EH (cell line): ENCODE measurements around the gene AKAP8L.
"Not testable (repeated sequence)": the region's sequence is repeated elsewhere in the genome, so short reads cannot be mapped to it uniquely, and the experiment has no call there.

Source experiments
- DNase-seq: peaks from one replicate; pipeline ENCODE4 v3.0.0-alpha.2; 2015; ENCODE audit warnings: low read depth

The AKAP8L gene

GRCh38 chr19:15352535-15352934 lies 66.3 kb downstream of the AKAP8L start:
- not testable (repeated sequence) for DNase-seq

- DNase-seq: not testable (repeated sequence)
Observed at GRCh38 chr19:15341328-15341727, 77.5 kb downstream of the AKAP8L start.

- peak; percentile 65 for DNase-seq
Observed at GRCh38 chr19:15340086-15340485, 78.7 kb downstream of the AKAP8L start.

- peak; percentile 87 for DNase-seq
Observed at GRCh38 chr19:15337202-15337601, 81.6 kb downstream of the AKAP8L start.

- peak; percentile 49 for DNase-seq
Observed at GRCh38 chr19:15335992-15336391, 82.8 kb downstream of the AKAP8L start.

- DNase-seq: peak; percentile 59
Observed at GRCh38 chr19:15332311-15332996, 86.3 kb downstream of the AKAP8L start, which contains the start of gene BRD4. TSS of gene BRD4 (minus strand) at chr19:15332539. CDS start at chr19:15273099, 59,440 bp downstream.

- DNase-seq: peak; percentile 60
Observed at GRCh38 chr19:15331419-15332310, 87.1 kb downstream of the AKAP8L start.

GRCh38 chr19:15330801-15331418 lies 87.9 kb downstream of the AKAP8L start:
- peak; percentile 95 for DNase-seq
